ENCODE data around the gene CDK19. TPM values are rescaled to one million over a fixed set of nuclear protein-coding genes. Genes with fewer than 3 reads are reported as not detected.

Gene CDK19
- total and polyA plus RNA-seq, 10 of the 15 experiments (the other 5 are each of a cell fraction or from before 2014, with no cell fraction given), result 4.6 to 21.4 (median 12.4) TPM

DNA sequence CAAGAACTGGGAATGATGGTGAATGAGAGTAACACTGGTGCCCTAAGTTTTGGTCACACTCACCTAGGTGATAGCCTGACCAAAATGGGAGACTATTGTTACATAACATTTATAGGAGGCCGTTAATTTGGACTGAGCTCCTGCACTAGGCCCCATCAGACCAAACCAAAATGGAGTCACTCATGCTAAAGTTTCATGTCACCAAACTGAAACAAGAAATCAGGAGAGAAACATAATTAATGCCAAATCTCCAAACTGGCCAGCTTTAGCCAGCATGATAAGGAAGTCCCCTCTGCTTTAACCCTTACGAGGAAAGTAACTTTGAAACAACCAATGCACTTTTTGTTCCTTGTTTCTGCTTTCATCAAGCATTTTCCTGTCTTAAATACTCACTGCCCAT is 227.9 kb downstream of the CDK19 start:
- SMC1A ChIA-PET (ENCODE audit: uncharacterized antibody, unreplicated experiment), result interaction anchor here (1.6 kb wide), 1 partner anchor 10 kb away, joined by 3 read pairs; no protein-coding TSS in a partner anchor
- Histone ChIP-seq H2AFZ (ENCODE audit: control insufficient read depth, low read depth, low read length) (no peak overlapping the region), H3K27me3 (replicated peaks in 1 of 2; ENCODE audit: control insufficient read depth in 2 of 2, insufficient read depth in 2 of 2, low read length in 1 of 2) (no peaks in the 10 kb centered on the region), H3K4me3 (no peak overlapping the region), H3K79me2 (ENCODE audit: control insufficient read depth, insufficient read depth, low read length) (no peaks in the 10 kb centered on the region), H3K4me1 (ENCODE audit: control insufficient read depth, insufficient read depth, low read length) (peaks cover 20% of the 10 kb centered on the region), H3K27ac (ENCODE audit: control insufficient read depth, insufficient read depth) (no peak overlapping the region), H3K9me3 (replicated peaks; ENCODE audit: control insufficient read depth, insufficient read depth, low read length) (no peaks in the 10 kb centered on the region; the same call in 2 of the 3 replicates), H3K36me3 (ENCODE audit: control insufficient read depth in 2 of 2, insufficient read depth in 2 of 2, low read length in 1 of 2) (no peaks in the 10 kb centered on the region), H3K4me2 (ENCODE audit: control insufficient read depth, insufficient read depth) (no peak overlapping the region), H4K20me1 (ENCODE audit: control insufficient read depth, insufficient read depth) (no peaks in the 10 kb centered on the region), H3K9ac (ENCODE audit: control insufficient read depth, insufficient read depth, low read length) (no peak overlapping the region)
- DNase-seq (ENCODE audit: low read depth, low spot score), result no peak
- CTCF ChIA-PET, result no interaction called here
- intact Hi-C loops (cut with micrococcal nuclease; ENCODE audit: unreplicated experiment) (no loop called here), in situ Hi-C loops (cut with MboI) (no loop called here)
- BruUV-seq (replicated peaks), result no TSS peak
- WGBS (ENCODE audit: insufficient coverage, insufficient replicate concordance, low lambda C conversion rate, missing lambda C conversion rate), result 70% methylated on average over 2 of the region's 2 CpGs
- TF ChIP-seq CHD1 (IDR thresholded peaks at IDR 0.05; ENCODE audit: low read depth, low read length), result no peak
- TF ChIP-seq LARP7 (IDR thresholded peaks at IDR 0.05), result no peak
- no peak for TF ChIP-seq RELA (IDR thresholded peaks at IDR 0.05; ENCODE audit: borderline replicate concordance, partially characterized antibody)
- TF ChIP-seq, protein P1, sequence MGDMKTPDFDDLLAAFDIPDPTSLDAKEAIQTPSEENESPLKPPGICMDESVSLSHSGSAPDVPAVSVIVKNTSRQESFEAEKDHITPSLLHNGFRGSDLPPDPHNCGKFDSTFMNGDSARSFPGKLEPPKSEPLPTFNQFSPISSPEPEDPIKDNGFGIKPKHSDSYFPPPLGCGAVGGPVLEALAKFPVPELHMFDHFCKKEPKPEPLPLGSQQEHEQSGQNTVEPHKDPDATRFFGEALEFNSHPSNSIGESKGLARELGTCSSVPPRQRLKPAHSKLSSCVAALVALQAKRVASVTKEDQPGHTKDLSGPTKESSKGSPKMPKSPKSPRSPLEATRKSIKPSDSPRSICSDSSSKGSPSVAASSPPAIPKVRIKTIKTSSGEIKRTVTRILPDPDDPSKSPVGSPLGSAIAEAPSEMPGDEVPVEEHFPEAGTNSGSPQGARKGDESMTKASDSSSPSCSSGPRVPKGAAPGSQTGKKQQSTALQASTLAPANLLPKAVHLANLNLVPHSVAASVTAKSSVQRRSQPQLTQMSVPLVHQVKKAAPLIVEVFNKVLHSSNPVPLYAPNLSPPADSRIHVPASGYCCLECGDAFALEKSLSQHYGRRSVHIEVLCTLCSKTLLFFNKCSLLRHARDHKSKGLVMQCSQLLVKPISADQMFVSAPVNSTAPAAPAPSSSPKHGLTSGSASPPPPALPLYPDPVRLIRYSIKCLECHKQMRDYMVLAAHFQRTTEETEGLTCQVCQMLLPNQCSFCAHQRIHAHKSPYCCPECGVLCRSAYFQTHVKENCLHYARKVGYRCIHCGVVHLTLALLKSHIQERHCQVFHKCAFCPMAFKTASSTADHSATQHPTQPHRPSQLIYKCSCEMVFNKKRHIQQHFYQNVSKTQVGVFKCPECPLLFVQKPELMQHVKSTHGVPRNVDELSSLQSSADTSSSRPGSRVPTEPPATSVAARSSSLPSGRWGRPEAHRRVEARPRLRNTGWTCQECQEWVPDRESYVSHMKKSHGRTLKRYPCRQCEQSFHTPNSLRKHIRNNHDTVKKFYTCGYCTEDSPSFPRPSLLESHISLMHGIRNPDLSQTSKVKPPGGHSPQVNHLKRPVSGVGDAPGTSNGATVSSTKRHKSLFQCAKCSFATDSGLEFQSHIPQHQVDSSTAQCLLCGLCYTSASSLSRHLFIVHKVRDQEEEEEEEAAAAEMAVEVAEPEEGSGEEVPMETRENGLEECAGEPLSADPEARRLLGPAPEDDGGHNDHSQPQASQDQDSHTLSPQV (IDR thresholded peaks at IDR 0.05), result peak; percentile 95
- TF ChIP-seq FOXM1 (IDR thresholded peaks at IDR 0.05; ENCODE audit: low read depth, low read length), result no peak
- TF ChIP-seq POU2F2 (IDR thresholded peaks at IDR 0.05; ENCODE audit: borderline replicate concordance, low read depth, low read length), result no peak
- TF ChIP-seq PAX8 (IDR thresholded peaks at IDR 0.05), result no peak
- TF ChIP-seq, protein P2, sequence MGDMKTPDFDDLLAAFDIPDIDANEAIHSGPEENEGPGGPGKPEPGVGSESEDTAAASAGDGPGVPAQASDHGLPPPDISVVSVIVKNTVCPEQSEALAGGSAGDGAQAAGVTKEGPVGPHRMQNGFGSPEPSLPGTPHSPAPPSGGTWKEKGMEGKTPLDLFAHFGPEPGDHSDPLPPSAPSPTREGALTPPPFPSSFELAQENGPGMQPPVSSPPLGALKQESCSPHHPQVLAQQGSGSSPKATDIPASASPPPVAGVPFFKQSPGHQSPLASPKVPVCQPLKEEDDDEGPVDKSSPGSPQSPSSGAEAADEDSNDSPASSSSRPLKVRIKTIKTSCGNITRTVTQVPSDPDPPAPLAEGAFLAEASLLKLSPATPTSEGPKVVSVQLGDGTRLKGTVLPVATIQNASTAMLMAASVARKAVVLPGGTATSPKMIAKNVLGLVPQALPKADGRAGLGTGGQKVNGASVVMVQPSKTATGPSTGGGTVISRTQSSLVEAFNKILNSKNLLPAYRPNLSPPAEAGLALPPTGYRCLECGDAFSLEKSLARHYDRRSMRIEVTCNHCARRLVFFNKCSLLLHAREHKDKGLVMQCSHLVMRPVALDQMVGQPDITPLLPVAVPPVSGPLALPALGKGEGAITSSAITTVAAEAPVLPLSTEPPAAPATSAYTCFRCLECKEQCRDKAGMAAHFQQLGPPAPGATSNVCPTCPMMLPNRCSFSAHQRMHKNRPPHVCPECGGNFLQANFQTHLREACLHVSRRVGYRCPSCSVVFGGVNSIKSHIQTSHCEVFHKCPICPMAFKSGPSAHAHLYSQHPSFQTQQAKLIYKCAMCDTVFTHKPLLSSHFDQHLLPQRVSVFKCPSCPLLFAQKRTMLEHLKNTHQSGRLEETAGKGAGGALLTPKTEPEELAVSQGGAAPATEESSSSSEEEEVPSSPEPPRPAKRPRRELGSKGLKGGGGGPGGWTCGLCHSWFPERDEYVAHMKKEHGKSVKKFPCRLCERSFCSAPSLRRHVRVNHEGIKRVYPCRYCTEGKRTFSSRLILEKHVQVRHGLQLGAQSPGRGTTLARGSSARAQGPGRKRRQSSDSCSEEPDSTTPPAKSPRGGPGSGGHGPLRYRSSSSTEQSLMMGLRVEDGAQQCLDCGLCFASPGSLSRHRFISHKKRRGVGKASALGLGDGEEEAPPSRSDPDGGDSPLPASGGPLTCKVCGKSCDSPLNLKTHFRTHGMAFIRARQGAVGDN (IDR thresholded peaks at IDR 0.05), result peak; percentile 93
- no peak for TF ChIP-seq SRF (IDR thresholded peaks at IDR 0.05; ENCODE audit: low read depth in 2 of 2, low read length in 2 of 2)
- no peak for TF ChIP-seq DPF2 (IDR thresholded peaks at IDR 0.05)
- no peak for TF ChIP-seq NFYA (IDR thresholded peaks at IDR 0.05; ENCODE audit: borderline replicate concordance, low read depth, low read length)
- TF ChIP-seq, protein P3, sequence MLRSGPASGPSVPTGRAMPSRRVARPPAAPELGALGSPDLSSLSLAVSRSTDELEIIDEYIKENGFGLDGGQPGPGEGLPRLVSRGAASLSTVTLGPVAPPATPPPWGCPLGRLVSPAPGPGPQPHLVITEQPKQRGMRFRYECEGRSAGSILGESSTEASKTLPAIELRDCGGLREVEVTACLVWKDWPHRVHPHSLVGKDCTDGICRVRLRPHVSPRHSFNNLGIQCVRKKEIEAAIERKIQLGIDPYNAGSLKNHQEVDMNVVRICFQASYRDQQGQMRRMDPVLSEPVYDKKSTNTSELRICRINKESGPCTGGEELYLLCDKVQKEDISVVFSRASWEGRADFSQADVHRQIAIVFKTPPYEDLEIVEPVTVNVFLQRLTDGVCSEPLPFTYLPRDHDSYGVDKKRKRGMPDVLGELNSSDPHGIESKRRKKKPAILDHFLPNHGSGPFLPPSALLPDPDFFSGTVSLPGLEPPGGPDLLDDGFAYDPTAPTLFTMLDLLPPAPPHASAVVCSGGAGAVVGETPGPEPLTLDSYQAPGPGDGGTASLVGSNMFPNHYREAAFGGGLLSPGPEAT (IDR thresholded peaks at IDR 0.05; ENCODE audit: low read depth), result no peak
- POLR2A ChIA-PET, result no interaction called here
- no peak for ATAC-seq
- no peak for FAIRE-seq
- RAD21 ChIA-PET (ENCODE audit: unreplicated experiment), result no interaction called here

Data from GM12878 (cell line).